NCI-H1105 (cell line): Measurements from ENCODE around the gene FOXQ1.

ENCODE experiments used
- DNase-seq: peaks from one replicate; lab custom pipeline; 2025; lab: John Stamatoyannopoulos, UW

FOXQ1 gene

DNA sequence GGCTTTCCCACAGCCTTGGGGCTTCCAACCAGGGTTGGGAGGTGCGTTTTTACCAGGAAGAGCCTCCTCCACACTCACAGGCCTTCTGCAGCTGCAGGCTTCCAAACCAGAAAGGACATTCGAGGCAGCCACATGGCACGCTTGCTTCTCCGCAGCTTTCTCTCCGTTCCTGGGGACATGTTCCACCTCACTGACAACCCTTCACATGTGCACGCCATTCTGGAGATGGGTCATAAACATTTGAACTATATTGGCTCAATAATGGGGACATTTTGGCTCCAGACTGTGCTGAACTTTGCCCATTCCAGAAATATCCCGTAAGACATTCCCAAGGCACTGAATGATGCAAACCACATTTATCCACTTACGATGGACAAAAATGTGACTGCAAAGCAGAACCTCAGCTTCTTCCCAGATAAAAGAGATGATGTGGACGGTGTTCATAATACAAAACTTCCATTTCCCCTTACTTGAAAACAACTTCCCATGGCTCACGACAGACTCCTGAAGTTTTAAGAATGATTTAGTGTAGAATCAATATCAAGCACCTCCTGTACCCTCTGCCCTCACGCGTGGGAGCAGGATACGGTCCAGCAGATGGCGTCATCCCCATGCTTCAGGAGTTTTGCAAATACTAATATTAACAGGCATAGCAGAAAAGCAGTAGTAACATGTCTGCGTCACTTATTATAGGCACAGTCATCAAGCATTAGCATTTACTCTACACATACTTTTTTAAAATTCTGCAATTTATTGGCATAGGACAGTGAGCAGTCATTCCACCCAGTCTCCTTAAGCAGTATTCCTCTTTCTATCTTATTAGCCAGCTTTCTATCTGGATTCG is 52.1 kb downstream of the FOXQ1 start:
- no peak for DNase-seq
